Measurements from ENCODE around the gene XYLT1. TPM values are rescaled to one million over a fixed set of nuclear protein-coding genes. Genes with fewer than 3 reads are reported as not detected.

Gene XYLT1
- total and polyA plus RNA-seq, 2 of the 8 experiments (the other 6 are each of a cell fraction or from before 2014, with no cell fraction given): 6.6 to 25.4 TPM

DNA sequence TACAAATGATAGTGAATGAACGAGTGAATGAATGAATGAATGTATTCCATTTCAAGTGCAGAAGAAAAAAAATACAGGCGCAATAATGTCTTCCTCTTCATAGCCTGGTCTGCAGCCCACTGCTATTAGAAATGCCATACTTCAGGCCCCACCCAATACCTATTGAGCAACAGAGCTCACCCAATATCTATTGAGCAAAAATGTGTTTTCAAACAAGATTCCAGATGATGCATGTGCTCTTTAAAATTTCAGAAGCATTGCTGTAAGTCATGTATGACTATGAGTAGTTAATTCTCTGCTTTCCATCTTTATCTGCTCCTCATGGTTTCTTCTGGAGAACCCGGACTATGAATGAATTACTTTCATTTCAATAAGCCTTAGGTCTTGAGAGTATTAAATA, 308.2 kb downstream of the XYLT1 start:
- H3K14ac ChIP-seq (ENCODE audit: insufficient read length): no peak overlapping the region
- H3K9me3 ChIP-seq (ENCODE audit: insufficient read depth in 2 of 2, low read depth in 1 of 2, low read length in 1 of 2): no peaks in the 10 kb centered on the region
- H2BK120ac ChIP-seq (replicated peaks; ENCODE audit: low read depth, low read length): no peak overlapping the region
- peaks cover 0 to 2% of the 10 kb centered on the region in 2 experiments for H4K20me1 ChIP-seq (replicated peaks in 1 of 2; ENCODE audit: control insufficient read depth in 1 of 2, insufficient read depth in 2 of 2, low read length in 2 of 2)
- POLR2A ChIA-PET (ENCODE audit: partially characterized antibody): no interaction called here
- H3K4ac ChIP-seq (replicated peaks; ENCODE audit: insufficient read length, low read depth, low read length): no peak overlapping the region
- TF ChIP-seq TCF12 (IDR thresholded peaks at IDR 0.05; ENCODE audit: low read depth, low read length): no peak
- peaks cover 7 to 16% (median 14%) of the 10 kb centered on the region in 4 experiments for H3K4me1 ChIP-seq (replicated peaks in 1 of 4; ENCODE audit: control insufficient read depth in 3 of 4, insufficient read depth in 4 of 4, low read length in 3 of 4)
- no peaks in the 10 kb centered on the region for H3K27me3 ChIP-seq (replicated peaks in 1 of 4; ENCODE audit: control insufficient read depth in 3 of 4, extremely low read depth in 1 of 4, insufficient read depth in 3 of 4, low read length in 3 of 4)
- FAIRE-seq: no peak
- H3K36me3 ChIP-seq (ENCODE audit: control insufficient read depth in 2 of 4, insufficient read depth in 4 of 4, low read length in 3 of 4): no peaks in the 10 kb centered on the region
- no peak overlapping the region for H2BK5ac ChIP-seq (ENCODE audit: low read depth, low read length)
- H3K56ac ChIP-seq (replicated peaks; ENCODE audit: insufficient read length, low read depth, low read length): no peak overlapping the region
- H2BK20ac ChIP-seq (ENCODE audit: low read length): no peak overlapping the region
- H2BK12ac ChIP-seq (ENCODE audit: low read depth, low read length): no peak overlapping the region
- no peak overlapping the region for H3K4me3 ChIP-seq (ENCODE audit: extremely low read depth in 1 of 4, insufficient read depth in 2 of 4, low read depth in 3 of 4, low read length in 4 of 4)
- no peak overlapping the region for H3K23ac ChIP-seq (ENCODE audit: insufficient read length)
- H3K9ac ChIP-seq (replicated peaks in 1 of 4; ENCODE audit: extremely low read depth in 1 of 4, low read depth in 3 of 4, low read length in 3 of 4): no peak overlapping the region
- H2AK5ac ChIP-seq (ENCODE audit: low read depth, low read length): no peak overlapping the region
- H3K27ac ChIP-seq (ENCODE audit: low read depth, low read length): no peak overlapping the region
- 92% methylated on average over 3 of the region's 3 CpGs; no CpG with 5 or more reads in 1 of the 2 experiments for WGBS, 2 experiments (ENCODE audit: extremely low coverage in 1 of 2, insufficient coverage in 1 of 2, insufficient read length in 1 of 2, insufficient replicate concordance in 2 of 2, low coverage in 1 of 2, low lambda C conversion rate in 2 of 2, missing lambda C conversion rate in 1 of 2)
- H3K18ac ChIP-seq (ENCODE audit: extremely low read depth, low read length): no peak overlapping the region
- no peak overlapping the region for H2BK15ac ChIP-seq (ENCODE audit: low read length)
- H4K91ac ChIP-seq (replicated peaks; ENCODE audit: insufficient read length, low read length): no peak overlapping the region
- H3K23me2 ChIP-seq (ENCODE audit: low read depth, low read length): no peaks in the 10 kb centered on the region
- H3K4me2 ChIP-seq (ENCODE audit: insufficient read depth in 1 of 2, low read depth in 2 of 2, low read length in 2 of 2): no peak overlapping the region
- no peaks in the 10 kb centered on the region for H3K79me1 ChIP-seq (ENCODE audit: low read depth, low read length)
- no peak overlapping the region for H4K8ac ChIP-seq (ENCODE audit: extremely low read depth, insufficient read depth, low read length)
- no peak for DNase-seq (ENCODE audit: low read depth in 1 of 2, low spot score in 2 of 2)
- no peaks in the 10 kb centered on the region for H3K79me2 ChIP-seq (ENCODE audit: control insufficient read depth in 1 of 2, insufficient read depth in 2 of 2, low read length in 2 of 2)
- H4K5ac ChIP-seq (ENCODE audit: insufficient read length, low read depth, low read length): no peak overlapping the region
- CTCF ChIA-PET (ENCODE audit: partially characterized antibody): interaction anchor here (0.6 kb wide), 1 partner anchor 81 kb away, joined by 3 read pairs; no protein-coding TSS in a partner anchor
- H2AFZ ChIP-seq (ENCODE audit: low read length): no peak overlapping the region

Data from H1 (cell line).